Activated T-cell treated with anti-CD3 and anti-CD28 coated beads for 48 hours (primary cell): ENCODE data around the gene UGT1A9.
"Not testable (repeated sequence)": the region's sequence is repeated elsewhere in the genome, so short reads cannot be mapped to it uniquely, and the experiment has no call there.

ENCODE experiments used
- DNase-seq: peaks from one replicate; pipeline ENCODE4 v3.0.0-alpha.2; 2020; ENCODE audit warnings: low read depth

Gene UGT1A9

GRCh38 chr2:233711312-233712008, 39.8 kb downstream of the UGT1A9 start:
- DNase-seq, result peak; percentile 58

DNA sequence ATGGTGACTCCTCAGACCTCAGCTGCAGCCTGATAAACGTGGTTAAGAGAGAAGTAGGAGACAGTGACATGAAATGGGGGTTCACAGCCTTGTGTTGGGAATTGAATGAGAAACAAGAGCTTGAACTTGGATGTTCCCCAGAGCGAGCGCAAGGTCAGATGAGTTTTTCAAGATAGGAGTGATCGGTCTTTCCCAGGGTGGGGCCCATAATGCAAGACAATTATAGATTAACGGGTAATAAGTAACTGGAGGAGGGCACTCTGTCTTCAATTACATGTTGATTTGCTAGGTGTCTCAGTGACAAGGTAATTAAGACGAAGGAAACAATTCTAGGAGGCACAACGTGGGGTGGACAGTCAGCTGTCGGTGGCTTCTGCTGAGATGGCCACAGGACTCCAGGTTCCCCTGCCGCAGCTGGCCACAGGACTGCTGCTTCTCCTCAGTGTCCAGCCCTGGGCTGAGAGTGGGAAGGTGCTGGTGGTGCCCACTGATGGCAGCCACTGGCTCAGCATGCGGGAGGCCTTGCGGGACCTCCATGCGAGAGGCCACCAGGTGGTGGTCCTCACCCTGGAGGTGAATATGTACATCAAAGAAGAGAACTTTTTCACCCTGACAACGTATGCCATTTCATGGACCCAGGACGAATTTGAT, 41.0 kb downstream of the UGT1A9 start, which contains the start of gene UGT1A5:
Gene UGT1A5, plus strand, starts transcription at position 297 of the 651 bp plus-strand sequence. Its CDS starts 85 bp downstream, at position 382.
- no peak for DNase-seq

DNA sequence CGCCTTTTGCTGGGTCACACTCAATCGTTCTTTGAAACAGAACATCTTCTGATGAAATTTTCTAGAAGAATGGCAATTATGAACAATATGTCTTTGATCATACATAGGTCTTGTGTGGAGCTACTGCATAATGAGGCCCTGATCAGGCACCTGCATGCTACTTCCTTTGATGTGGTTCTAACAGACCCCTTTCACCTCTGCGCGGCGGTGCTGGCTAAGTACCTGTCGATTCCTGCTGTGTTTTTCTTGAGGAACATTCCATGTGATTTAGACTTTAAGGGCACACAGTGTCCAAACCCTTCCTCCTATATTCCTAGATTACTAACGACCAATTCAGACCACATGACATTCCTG, 41.5 kb downstream of the UGT1A9 start:
- no peak for DNase-seq

DNA sequence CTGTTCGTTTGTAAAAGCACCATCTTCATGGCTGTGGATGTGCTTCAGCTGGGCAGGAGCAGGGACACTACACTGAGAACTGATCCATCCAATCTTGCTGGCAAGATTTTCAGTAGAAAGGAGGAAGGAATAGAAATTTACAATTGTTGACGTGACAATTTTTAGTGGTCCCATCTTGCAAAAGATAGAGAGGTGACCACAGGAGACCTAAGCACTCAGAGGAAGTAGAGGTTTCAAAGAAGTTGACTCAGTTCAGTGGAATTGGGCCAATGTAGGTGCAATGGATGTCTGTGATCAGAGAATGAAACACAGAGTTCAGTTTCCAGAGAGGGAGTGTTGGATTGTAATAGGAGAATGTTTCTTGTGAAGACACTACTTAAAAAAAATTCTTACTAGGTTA, 42.4 kb downstream of the UGT1A9 start:
- no peak for DNase-seq

DNA sequence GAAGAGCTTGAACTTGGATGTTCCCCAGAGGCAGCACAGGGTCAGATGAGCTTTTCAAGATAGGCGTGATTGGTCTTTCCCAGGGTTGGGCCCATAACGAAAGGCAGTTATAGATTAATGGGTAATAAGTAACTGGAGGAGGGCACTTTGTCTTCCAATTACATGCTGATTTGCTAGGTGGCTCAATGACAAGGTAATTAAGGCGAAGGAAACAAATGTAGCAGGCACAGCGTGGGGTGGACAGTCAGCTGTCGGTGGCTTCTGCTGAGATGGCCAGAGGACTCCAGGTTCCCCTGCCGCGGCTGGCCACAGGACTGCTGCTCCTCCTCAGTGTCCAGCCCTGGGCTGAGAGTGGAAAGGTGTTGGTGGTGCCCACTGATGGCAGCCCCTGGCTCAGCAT, 46.9 kb downstream of the UGT1A9 start, which contains the start of gene UGT1A4:
Gene UGT1A4, plus strand, starts transcription at position 185 of the 400 bp plus-strand sequence. Its CDS starts 85 bp downstream, at position 270.
- DNase-seq, result no peak

GRCh38 chr2:233728723-233729301, 57.1 kb downstream of the UGT1A9 start, which contains the start of gene UGT1A3:
TSS of gene UGT1A3 (plus strand) at chr2:233729042. CDS start at chr2:233729127, 85 bp downstream.
- DNase-seq, result no peak

DNA sequence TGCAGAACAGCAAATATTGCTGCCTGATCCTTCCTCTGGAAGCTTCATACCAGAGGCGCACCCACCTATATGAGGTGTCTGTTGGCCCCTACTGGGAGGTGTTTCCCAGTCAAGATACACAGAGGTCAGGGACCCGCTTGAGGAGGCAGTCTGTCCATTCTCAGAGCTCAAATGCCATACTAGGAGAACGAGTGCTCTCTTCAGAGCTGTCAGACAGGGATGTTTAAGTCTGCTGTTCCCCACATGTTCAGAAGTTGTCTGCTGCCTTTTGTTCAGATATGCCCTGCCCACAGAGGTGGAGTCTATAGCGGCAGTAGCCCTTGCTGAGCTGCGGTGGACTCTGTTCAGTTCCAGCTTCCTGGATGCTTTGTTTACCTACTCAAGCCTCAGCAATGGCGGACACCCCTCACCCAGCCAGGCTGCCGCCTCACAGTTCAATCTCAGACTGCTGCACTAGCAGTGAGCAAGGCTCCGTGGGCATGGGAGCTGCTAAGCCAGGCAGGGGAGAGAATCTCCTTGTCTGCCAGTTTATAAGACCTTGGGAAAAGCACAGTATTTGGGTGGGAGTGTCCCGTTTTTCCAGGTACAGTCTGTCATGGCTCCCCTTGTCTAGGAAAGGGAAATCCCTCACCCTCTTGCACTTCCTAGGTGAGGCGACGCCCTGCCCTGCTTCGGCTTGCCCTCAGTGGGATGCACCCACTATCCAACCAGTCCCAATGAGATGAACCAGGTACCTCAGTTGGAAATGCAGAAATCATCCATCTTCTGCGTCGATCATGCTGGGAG, 65.4 kb downstream of the UGT1A9 start:
- not testable (repeated sequence) for DNase-seq

DNA sequence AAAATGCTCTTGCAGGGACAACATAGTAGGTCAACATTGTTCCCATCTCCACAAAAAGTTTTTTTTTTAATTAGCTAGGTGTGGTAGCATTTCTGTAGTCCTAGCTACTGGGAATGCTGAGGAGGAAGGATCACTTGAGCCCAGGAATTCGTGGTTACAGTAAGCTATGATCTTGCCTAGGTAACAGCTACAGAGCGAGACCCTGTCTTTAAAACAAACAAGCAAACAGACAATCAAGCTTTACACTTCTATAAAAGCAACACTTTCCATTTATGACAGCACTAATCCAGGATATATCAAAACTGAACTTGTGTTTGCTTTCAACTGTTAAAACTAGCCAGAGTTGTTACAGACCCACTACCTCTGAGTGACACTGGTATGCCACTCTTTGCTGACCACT, 69.2 kb downstream of the UGT1A9 start:
- DNase-seq, result no peak

- DNase-seq, result no peak
Observed at GRCh38 chr2:233743464-233744259, 72.0 kb downstream of the UGT1A9 start.

GRCh38 chr2:233745073-233745755, 73.5 kb downstream of the UGT1A9 start:
- no peak for DNase-seq

DNA sequence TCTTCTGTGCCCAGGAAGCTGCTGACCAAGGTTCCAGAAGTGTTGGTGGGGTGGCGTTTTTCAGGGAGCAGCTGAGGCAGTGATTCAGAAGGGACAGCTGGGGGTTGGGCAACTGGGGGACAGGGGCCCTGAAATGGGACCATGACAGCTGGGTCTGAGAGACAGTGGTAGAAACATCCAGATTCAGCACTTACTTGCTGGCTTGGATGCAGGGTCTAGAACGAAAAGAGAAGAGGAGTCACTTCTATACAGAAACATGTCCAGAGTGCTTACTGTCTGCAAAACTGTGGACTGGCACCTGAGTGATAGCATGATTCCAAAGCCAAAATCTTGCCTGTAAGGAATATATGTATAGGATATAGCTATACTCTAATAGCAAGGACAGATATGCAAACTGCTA, 74.1 kb downstream of the UGT1A9 start:
- DNase-seq, result not testable (repeated sequence)

DNA sequence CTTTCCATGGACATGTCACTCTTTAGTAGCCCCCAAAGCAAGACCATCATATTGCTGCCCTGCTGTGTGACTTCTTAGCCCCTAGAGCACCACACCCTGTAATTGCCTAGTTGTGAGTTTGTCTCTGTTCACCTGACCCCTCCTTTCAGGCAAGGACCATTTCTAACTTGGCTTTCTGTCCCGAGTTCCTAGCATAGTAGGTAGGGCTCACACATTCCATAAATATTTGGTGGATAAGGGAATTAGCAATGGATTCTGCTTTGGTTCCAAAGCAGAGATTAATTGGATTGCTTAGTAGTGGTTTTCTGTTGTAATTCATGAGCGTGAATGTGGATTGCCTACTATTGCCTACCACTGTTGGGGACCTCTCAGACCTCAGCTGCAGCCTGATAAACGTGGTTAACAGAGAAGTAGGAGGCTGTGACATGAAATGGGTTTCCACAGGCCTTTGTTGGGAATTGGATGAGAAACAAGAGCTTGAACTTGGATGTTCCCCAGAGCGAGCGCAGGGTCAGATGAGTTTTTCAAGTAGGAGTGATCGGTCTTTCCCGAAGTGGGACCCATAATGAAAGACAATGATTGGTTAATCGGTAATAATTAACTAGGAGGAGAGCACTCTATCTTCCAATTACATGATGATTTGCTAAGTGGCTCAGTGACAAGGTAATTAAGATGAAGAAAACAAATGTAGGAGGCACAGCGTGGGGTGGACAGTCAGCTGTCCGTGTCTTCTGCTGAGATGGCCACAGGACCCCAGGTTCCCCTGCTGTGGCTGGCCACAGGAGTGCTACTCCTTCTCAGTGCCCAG, 75.0 kb downstream of the UGT1A9 start:
- no peak for DNase-seq

- DNase-seq, result no peak
Observed at GRCh38 chr2:233747283-233747544, 75.5 kb downstream of the UGT1A9 start.

GRCh38 chr2:233750689-233751088, 79.0 kb downstream of the UGT1A9 start:
- DNase-seq, result not testable (repeated sequence)

DNA sequence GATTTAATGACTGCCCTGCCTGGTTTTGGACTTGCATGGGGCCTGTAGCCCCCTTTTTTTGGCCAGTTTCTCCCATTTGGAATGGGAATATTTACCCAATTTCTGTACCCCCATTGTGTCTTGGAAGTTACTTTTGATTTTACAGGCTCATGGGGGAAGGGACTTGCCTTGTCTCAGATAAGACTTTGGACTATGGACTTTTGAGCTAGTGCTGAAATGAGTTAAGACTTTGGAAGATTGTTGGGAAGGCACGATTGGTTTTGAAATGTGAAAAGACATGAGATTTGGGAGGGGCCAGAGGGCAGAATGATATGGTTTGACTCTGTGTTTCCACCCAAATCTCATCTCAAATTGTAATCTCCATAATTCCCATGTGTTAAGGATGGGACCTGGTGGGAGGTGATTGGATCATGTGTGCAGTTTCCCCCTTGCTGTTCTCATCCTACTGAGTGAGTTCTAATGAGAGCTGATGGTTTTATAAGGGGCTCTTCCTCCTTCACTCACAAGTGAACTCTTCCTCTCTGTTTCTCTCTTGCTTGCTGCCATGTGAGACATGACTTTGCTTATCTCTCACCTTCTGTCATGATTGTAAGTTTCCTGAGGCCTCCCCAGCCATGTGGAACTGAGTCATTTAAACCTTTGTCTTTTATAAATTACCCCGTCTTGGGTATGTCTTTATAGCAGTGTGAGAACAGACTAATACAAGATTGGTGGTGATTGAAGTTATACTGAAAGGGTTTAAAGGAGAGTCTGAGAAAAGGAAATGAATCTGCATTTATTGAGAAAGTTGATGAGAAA, 79.7 kb downstream of the UGT1A9 start:
- DNase-seq, result not testable (repeated sequence)

- no peak for DNase-seq
Observed at GRCh38 chr2:233754872-233755611, 83.3 kb downstream of the UGT1A9 start.

DNA sequence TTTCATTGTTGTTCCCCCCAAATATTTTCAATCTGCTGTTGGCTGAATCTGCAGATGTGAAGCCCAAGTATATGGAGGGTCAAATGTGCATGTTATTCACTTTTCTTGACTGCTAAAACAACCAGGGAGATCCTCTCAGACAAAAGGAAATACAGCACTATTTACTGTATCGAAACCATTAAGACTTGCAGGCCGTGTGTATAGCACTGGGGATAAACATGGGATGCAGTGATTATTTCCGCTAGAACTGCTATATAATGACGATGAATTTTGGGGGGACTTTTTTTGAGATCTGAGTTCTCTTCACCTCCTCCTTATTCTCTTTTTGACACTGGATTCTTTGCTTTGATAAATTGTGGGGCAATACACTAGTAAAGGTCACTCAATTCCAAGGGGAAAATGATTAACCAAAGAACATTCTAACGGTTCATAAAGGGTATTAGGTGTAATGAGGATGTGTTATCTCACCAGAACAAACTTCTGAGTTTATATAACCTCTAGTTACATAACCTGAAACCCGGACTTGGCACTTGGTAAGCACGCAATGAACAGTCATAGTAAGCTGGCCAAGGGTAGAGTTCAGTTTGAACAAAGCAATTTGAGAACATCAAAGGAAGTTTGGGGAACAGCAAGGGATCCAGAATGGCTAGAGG, 84.9 kb downstream of the UGT1A9 start:
- DNase-seq, result no peak

DNA sequence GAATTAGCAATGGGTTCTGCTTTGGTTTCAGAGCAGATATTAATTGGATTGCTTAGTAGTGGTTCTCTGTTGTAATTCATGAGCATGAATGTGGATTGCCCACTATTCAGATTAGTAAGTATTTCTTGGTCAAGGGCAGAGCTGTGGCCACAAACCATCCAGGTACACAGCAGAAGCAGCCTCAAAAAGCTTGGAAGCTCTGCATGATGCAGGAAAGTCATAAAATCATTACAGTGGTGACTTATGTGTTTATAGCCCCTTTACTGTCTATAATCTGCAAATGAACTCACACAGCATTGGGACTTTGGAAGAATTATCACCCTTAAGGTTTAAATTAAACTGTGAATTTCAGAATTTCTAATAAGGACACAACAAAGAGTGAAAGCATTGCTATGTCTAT, 86.4 kb downstream of the UGT1A9 start:
- no peak for DNase-seq
